OCI-LY1 (cell line): ENCODE measurements around the gene MAGI1.

Experiments
- H2AFZ ChIP-seq: fragments of 200-600 bp; sonication (generic), shearing (Covaris generic); 2 replicates; pipeline ENCODE4 v1.6.0; 2014; ENCODE audit warnings: antibody characterized with exemption, mild to moderate bottlenecking, low read length
- H3F3A ChIP-seq: fragments of 200-600 bp; sonication (generic), shearing (Covaris generic); 2 replicates; pipeline ENCODE4 v1.6.0; 2014; ENCODE audit warnings: mild to moderate bottlenecking, antibody characterized with exemption, low read length, moderate library complexity; ENCODE audit not compliant: insufficient read depth
- H3K27ac ChIP-seq: fragments of 200-600 bp; sonication (generic); 2 replicates; pipeline ENCODE4 v1.5.1; 2014; ENCODE audit warnings: low read length, mixed run types, mild to moderate bottlenecking, low read depth; ENCODE audit not compliant: poor library complexity, severe bottlenecking
- H3K27me3 ChIP-seq: fragments of 200-600 bp; sonication (generic); 2 replicates; pipeline ENCODE4 v1.6.0; 2014; ENCODE audit warnings: antibody characterized with exemption, mild to moderate bottlenecking, low read length, moderate library complexity; ENCODE audit not compliant: insufficient read depth
- H3K36me3 ChIP-seq: fragments of 200-600 bp; sonication (generic); 2 replicates; pipeline ENCODE4 v1.6.1; 2014; ENCODE audit warnings: mild to moderate bottlenecking, antibody characterized with exemption, low read length, moderate library complexity, mixed read lengths; ENCODE audit not compliant: insufficient read depth
- H3K4me1 ChIP-seq: fragments of 200-600 bp; sonication (generic); 2 replicates; pipeline ENCODE4 v1.5.1; 2014; ENCODE audit warnings: mild to moderate bottlenecking, low read length, moderate library complexity; ENCODE audit not compliant: insufficient read depth, severe bottlenecking
- H3K4me2 ChIP-seq: fragments of 200-600 bp; sonication (generic), shearing (Covaris generic); 2 replicates; pipeline ENCODE4 v1.6.1; 2014; ENCODE audit warnings: low read length
- H3K4me3 ChIP-seq: fragments of 200-600 bp; sonication (generic); 2 replicates; pipeline ENCODE4 v1.5.1; 2014; ENCODE audit warnings: low read length, low read depth, mild to moderate bottlenecking, mixed read lengths; ENCODE audit not compliant: poor library complexity, severe bottlenecking
- H3K79me2 ChIP-seq: fragments of 200-600 bp; shearing (Covaris generic); 2 replicates; pipeline ENCODE4 v1.6.1; 2016; ENCODE audit warnings: mixed run types, low read length, mixed read lengths; ENCODE audit not compliant: insufficient read depth
- H3K9ac ChIP-seq: fragments of 200-600 bp; sonication (generic), shearing (Covaris generic); 2 replicates; pipeline ENCODE4 v1.6.1; 2014; ENCODE audit warnings: mild to moderate bottlenecking, low read length, mixed read lengths
- H3K9me2 ChIP-seq: fragments of 200-600 bp; sonication (generic), shearing (Covaris generic); 2 replicates; pipeline ENCODE4 v1.6.1; 2014; ENCODE audit warnings: low read depth, mild to moderate bottlenecking, low read length, mixed read lengths
- H3K9me3 ChIP-seq: fragments of 200-600 bp; shearing (Covaris generic); 2 replicates; pipeline ENCODE4 v1.6.1; 2014; ENCODE audit warnings: low read length, mixed read lengths
- H4K20me1 ChIP-seq: fragments of 200-600 bp; sonication (generic), shearing (Covaris generic); 2 replicates; pipeline ENCODE4 v1.6.0; 2016; ENCODE audit warnings: mild to moderate bottlenecking, low read length; ENCODE audit not compliant: insufficient read depth
- CTCF ChIP-seq: fragments of 200-600 bp; sonication (generic), shearing (Covaris generic); IDR thresholded peaks from 2 replicates; pipeline ENCODE4 v1.5.1; 2017; ENCODE audit warnings: mild to moderate bottlenecking, antibody characterized with exemption, low read length, moderate library complexity, mixed read lengths
- EZH2 ChIP-seq: fragments of 200-600 bp; sonication (generic), shearing (Covaris generic); IDR thresholded peaks from 2 replicates; pipeline ENCODE4 v1.8.0; 2017; ENCODE audit warnings: borderline replicate concordance, mixed run types, mild to moderate bottlenecking, antibody characterized with exemption, low read length, moderate library complexity, mixed read lengths

MAGI1 gene

GRCh38 chr3:65623362-65623761, 415.4 kb downstream of the MAGI1 start:
- H3K4me2 ChIP-seq, result no peak overlapping the region
- H3K9me3 ChIP-seq, result no peaks in the 10 kb centered on the region
- no peaks in the 10 kb centered on the region for H3K9me2 ChIP-seq
- H2AFZ ChIP-seq, result no peak overlapping the region
- H3K27me3 ChIP-seq, result no peaks in the 10 kb centered on the region
- no peaks in the 10 kb centered on the region for H3K4me1 ChIP-seq
- H3K36me3 ChIP-seq, result no peaks in the 10 kb centered on the region
- H3K4me3 ChIP-seq, result no peak overlapping the region
- no peak overlapping the region for H3K9ac ChIP-seq
- H4K20me1 ChIP-seq, result no peaks in the 10 kb centered on the region
- no peak overlapping the region for H3K27ac ChIP-seq
- TF ChIP-seq EZH2 (no peak), CTCF (no peak)
- H3K79me2 ChIP-seq, result no peaks in the 10 kb centered on the region
- no peaks in the 10 kb centered on the region for H3F3A ChIP-seq

- Histone ChIP-seq H2AFZ (no peak overlapping the region), H4K20me1 (no peaks in the 10 kb centered on the region), H3K27ac (no peak overlapping the region), H3F3A (no peaks in the 10 kb centered on the region), H3K27me3 (no peaks in the 10 kb centered on the region), H3K9me3 (no peaks in the 10 kb centered on the region), H3K36me3 (no peaks in the 10 kb centered on the region), H3K9me2 (no peaks in the 10 kb centered on the region), H3K4me3 (no peak overlapping the region), H3K79me2 (no peaks in the 10 kb centered on the region), H3K4me1 (no peaks in the 10 kb centered on the region), H3K9ac (no peak overlapping the region), H3K4me2 (no peak overlapping the region)
- TF ChIP-seq CTCF (no peak), EZH2 (no peak)
Observed at GRCh38 chr3:65619888-65620287, 418.8 kb downstream of the MAGI1 start.

GRCh38 chr3:65619451-65619881, 419.3 kb downstream of the MAGI1 start:
- no peaks in the 10 kb centered on the region for H3K4me1 ChIP-seq
- no peaks in the 10 kb centered on the region for H3K79me2 ChIP-seq
- no peaks in the 10 kb centered on the region for H3F3A ChIP-seq
- no peak overlapping the region for H3K9ac ChIP-seq
- no peaks in the 10 kb centered on the region for H4K20me1 ChIP-seq
- no peaks in the 10 kb centered on the region for H3K9me3 ChIP-seq
- no peak overlapping the region for H3K4me3 ChIP-seq
- no peak overlapping the region for H3K27ac ChIP-seq
- H3K9me2 ChIP-seq, result no peaks in the 10 kb centered on the region
- H2AFZ ChIP-seq, result no peak overlapping the region
- TF ChIP-seq CTCF (no peak), EZH2 (no peak)
- no peaks in the 10 kb centered on the region for H3K27me3 ChIP-seq
- H3K4me2 ChIP-seq, result no peak overlapping the region
- H3K36me3 ChIP-seq, result no peaks in the 10 kb centered on the region
